GM23338 (cell line): ENCODE results near the gene BOLA3. TPM values are rescaled to one million over a fixed set of nuclear protein-coding genes. Genes with fewer than 3 reads are reported as not detected.

Experiments used
- ATAC-seq: fragments of 200-7000 bp; cut with Tn5 transposase; 3 replicates; pipeline ENCODE4 v1.9.1; 2020
- DNase-seq: peaks from one replicate; pipeline ENCODE4 v3.0.0-alpha.2; 2015; ENCODE audit warnings: low spot score
- H2AFZ ChIP-seq: fragments of 200-600 bp; sonication (generic); 2 replicates; pipeline ENCODE4 v1.8.0; 2016; ENCODE audit warnings: antibody characterized with exemption, mild to moderate bottlenecking, moderate library complexity
- H3F3A ChIP-seq: fragments of 200-600 bp; sonication (generic); replicated peaks from 2 replicates; pipeline ENCODE4 v1.8.0; 2017; ENCODE audit warnings: antibody characterized with exemption, mixed run types, low read depth
- H3K27ac ChIP-seq: fragments of 200-600 bp; sonication (generic); 2 replicates; pipeline ENCODE4 v1.6.1; 2016; ENCODE audit warnings: low read depth
- H3K27me3 ChIP-seq: fragments of 200-600 bp; sonication (generic); 2 replicates; pipeline ENCODE4 v1.8.0; 2016; ENCODE audit warnings: mild to moderate bottlenecking, mixed run types, moderate library complexity; ENCODE audit not compliant: insufficient read depth
- H3K36me3 ChIP-seq: fragments of 200-600 bp; sonication (generic); 2 replicates; pipeline ENCODE4 v1.8.0; 2016; ENCODE audit warnings: mild to moderate bottlenecking; ENCODE audit not compliant: insufficient read depth
- H3K4me1 ChIP-seq: fragments of 200-600 bp; sonication (generic); 2 replicates; pipeline ENCODE4 v1.8.0; 2016; ENCODE audit warnings: mild to moderate bottlenecking, moderate library complexity; ENCODE audit not compliant: insufficient read depth
- H3K4me2 ChIP-seq: fragments of 200-600 bp; sonication (generic); 2 replicates; pipeline ENCODE4 v1.7.1; 2017; ENCODE audit warnings: mixed run types
- H3K4me3 ChIP-seq: fragments of 200-600 bp; sonication (generic); 2 replicates; pipeline ENCODE4 v1.6.1; 2016; ENCODE audit warnings: mixed run types
- H3K79me2 ChIP-seq: fragments of 200-600 bp; sonication (generic); replicated peaks from 2 replicates; pipeline ENCODE4 v1.8.0; 2017; ENCODE audit warnings: mild to moderate bottlenecking; ENCODE audit not compliant: insufficient read depth
- H3K9me2 ChIP-seq: fragments of 200-600 bp; sonication (generic); 2 replicates; pipeline ENCODE4 v1.8.0; 2017; ENCODE audit not compliant: insufficient read depth
- H4K20me1 ChIP-seq: fragments of 200-600 bp; sonication (generic); replicated peaks from 2 replicates; pipeline ENCODE4 v1.8.0; 2017; ENCODE audit warnings: mild to moderate bottlenecking; ENCODE audit not compliant: insufficient read depth
- H3K27ac Mint-ChIP-seq: 2 replicates; pipeline ENCODE4 v1.8.0; 2020; ENCODE audit warnings: inconsistent platforms, mild to moderate bottlenecking, moderate library complexity, mixed read lengths
- H3K27me3 Mint-ChIP-seq: 3 replicates; pipeline ENCODE4 v1.8.0; 2022; ENCODE audit warnings: low read depth, mild to moderate bottlenecking, moderate library complexity, mixed read lengths, inconsistent platforms; ENCODE audit not compliant: insufficient read depth, poor library complexity
- H3K36me3 Mint-ChIP-seq: 3 replicates; pipeline ENCODE4 v1.8.0; 2021; ENCODE audit warnings: low read depth, mild to moderate bottlenecking, inconsistent platforms, moderate library complexity, mixed read lengths
- H3K4me1 Mint-ChIP-seq: 3 replicates; pipeline ENCODE4 v1.8.0; 2020; ENCODE audit warnings: mild to moderate bottlenecking, inconsistent platforms, mixed read lengths
- H3K4me3 Mint-ChIP-seq: 3 replicates; pipeline ENCODE4 v1.8.0; 2021; ENCODE audit warnings: moderate library complexity, mild to moderate bottlenecking, inconsistent platforms, mixed read lengths
- H3K9me3 Mint-ChIP-seq: 3 replicates; pipeline ENCODE4 v1.8.0; 2020; ENCODE audit warnings: moderate library complexity, mild to moderate bottlenecking, inconsistent platforms, mixed read lengths
- ETS1 ChIP-seq: IDR thresholded peaks from 2 replicates; pipeline ENCODE4 v1.6.1; 2016; ENCODE audit warnings: antibody characterized with exemption
- EZH2phosphoT487 ChIP-seq: fragments of 200-600 bp; sonication (generic); IDR thresholded peaks from one replicate; pipeline ENCODE4 v1.8.1; 2018; ENCODE audit warnings: antibody characterized with exemption; ENCODE audit not compliant: unreplicated experiment
- JUNB ChIP-seq: IDR thresholded peaks from one replicate; pipeline ENCODE4 v1.6.1; 2016; ENCODE audit warnings: antibody characterized with exemption; ENCODE audit not compliant: unreplicated experiment
- NANOG ChIP-seq: IDR thresholded peaks from 2 replicates; pipeline ENCODE4 v1.6.1; 2016; ENCODE audit warnings: antibody characterized with exemption, borderline replicate concordance
- POLR2AphosphoS5 ChIP-seq: IDR thresholded peaks from 2 replicates; pipeline ENCODE4 v1.6.1; 2016; ENCODE audit warnings: antibody characterized with exemption, low read depth
- ZNF114 ChIP-seq: fragments of 250-450 bp; sonication (Bioruptor Pico); IDR thresholded peaks from 2 replicates; pipeline ENCODE4 v1.5.0; 2020; ENCODE audit warnings: mild to moderate bottlenecking, moderate library complexity
- ZNF331 ChIP-seq: fragments of 250-450 bp; sonication (Bioruptor Pico); IDR thresholded peaks from 2 replicates; pipeline ENCODE4 v1.5.0; 2020; ENCODE audit warnings: low read depth, mild to moderate bottlenecking, moderate library complexity
- ZNF462 ChIP-seq: fragments of 250-450 bp; sonication (Bioruptor Pico); IDR thresholded peaks from 2 replicates; pipeline ENCODE4 v1.5.0; 2020; ENCODE audit warnings: mild to moderate bottlenecking, moderate library complexity
- polyA plus RNA-seq: library from polyadenylated mRNA; unstranded; fragments of >200 nt; fragmentation: Nextera tagmentation; extraction: Ambion mirVana; gene quantifications from 2 replicates; pipeline ENCODE4 v1.2.1, GENCODE V29; 2016
- total RNA-seq: library from RNA; depleted of rRNA; stranded (reverse); fragments of >200 nt; shearing (Covaris generic); gene quantifications from 2 replicates; pipeline ENCODE4 v1.2.3, GENCODE V29; 2014

Gene BOLA3
- total and polyA plus RNA-seq, 2 experiments from 2014 or later: 89.8 to 233 TPM

GRCh38 chr2:74091391-74091790 is 56.3 kb downstream of the BOLA3 start:
- Mint-ChIP-seq H3K27me3 (peaks cover 11% of the 10 kb centered on the region), H3K9me3 (no peaks in the 10 kb centered on the region), H3K4me1 (peaks cover 8% of the 10 kb centered on the region), H3K4me3 (no peak overlapping the region), H3K36me3 (peaks cover 49% of the 10 kb centered on the region), H3K27ac (no peak overlapping the region)
- Histone ChIP-seq H3K4me2 (no peak overlapping the region), H3K36me3 (peaks cover 4% of the 10 kb centered on the region; the same call in 1 of the 2 replicates), H3K4me3 (no peak overlapping the region), H3K4me1 (no peaks in the 10 kb centered on the region), H3K27me3 (no peaks in the 10 kb centered on the region), H3K27ac (no peak overlapping the region), H2AFZ (no peak overlapping the region), H3K9me2 (no peaks in the 10 kb centered on the region), H3K79me2 (no peaks in the 10 kb centered on the region), H4K20me1 (no peaks in the 10 kb centered on the region; the same call in none of the 2 replicates), H3F3A (no peaks in the 10 kb centered on the region)
- TF ChIP-seq EZH2phosphoT487 (no peak), ETS1 (no peak), NANOG (no peak), JUNB (no peak), ZNF114 (CRISPR knock-in tag) (no peak), ZNF462 (CRISPR knock-in tag) (no peak), POLR2AphosphoS5 (no peak), ZNF331 (CRISPR knock-in tag) (no peak)
- DNase-seq (no peak), ATAC-seq (no peak)
